GM18861 (cell line): ENCODE results near the gene MCEMP1.
A peak's percentile ranks its signal among the peaks of the same experiment; 100 is the strongest.

ENCODE experiments used
- ATAC-seq: cut with Tn5 transposase; IDR thresholded peaks from one replicate; pipeline ENCODE4 v1.9.1; 2021; ENCODE audit not compliant: unreplicated experiment

The MCEMP1 gene

DNA sequence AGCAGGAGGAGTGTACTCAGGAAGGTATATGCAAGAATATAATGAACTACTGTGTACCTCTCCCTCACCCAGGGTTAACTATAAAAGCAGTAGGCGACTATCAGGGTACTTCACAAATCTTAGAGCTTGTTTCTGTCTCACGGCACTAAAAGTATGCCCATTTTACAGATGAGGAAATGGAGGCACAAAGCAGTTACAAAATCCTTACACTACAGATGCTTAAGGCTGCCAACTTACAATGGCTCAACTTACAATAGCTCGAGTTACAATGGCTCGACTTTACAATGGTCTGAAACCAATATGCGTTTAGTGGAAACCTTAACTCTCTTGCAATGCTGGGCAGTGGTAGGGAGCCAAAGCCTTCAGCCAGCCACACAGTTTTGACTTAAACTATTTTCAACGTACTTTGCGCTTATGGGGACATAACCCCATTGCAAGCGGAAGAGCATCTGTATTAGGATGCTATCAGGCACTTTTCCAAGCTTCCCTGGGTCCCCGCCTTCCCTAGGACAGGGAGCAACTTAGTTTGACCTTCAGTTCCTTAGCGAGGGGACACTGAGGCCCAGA is 20.9 kb downstream of the MCEMP1 start:
- no peak for ATAC-seq

DNA sequence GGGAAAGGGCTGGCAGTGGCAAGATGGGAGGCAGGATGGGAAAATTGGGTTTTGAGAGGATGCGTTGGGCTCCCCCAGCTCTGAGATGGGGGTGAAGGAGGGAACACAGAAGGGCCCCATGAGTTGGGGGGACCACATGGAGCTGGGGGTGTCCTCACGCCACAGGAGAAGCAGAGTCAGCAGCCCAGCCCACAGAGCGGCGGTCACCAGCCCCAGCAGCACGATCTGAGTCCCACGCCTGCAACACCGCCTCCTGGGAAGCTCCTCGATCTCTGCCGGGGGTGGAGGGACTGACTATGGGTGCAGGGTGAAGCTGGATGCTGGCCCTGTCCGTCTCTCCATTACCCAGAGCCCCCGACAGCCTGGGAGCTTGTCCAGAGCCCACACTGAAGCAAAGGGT is 21.7 kb downstream of the MCEMP1 start:
- no peak for ATAC-seq

DNA sequence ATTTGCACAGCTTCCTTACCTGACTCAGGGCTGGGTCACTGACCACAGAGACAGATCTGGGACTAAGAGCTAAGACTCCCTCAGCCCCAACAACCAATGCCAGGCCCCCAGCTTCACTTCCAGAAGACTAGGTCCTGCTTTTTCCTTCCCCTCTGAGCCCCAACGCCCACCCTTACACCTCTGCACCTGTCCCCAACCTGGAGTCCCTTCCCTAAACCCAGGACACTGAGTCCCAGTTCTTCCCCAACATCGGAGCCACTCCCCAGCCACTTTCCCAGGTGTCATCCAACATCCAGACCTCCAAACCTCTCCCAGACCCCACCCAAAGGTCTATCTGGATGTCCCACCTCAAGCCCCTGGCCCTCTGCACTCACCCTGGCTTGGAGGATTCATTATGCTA is 22.1 kb downstream of the MCEMP1 start:
- ATAC-seq: no peak

DNA sequence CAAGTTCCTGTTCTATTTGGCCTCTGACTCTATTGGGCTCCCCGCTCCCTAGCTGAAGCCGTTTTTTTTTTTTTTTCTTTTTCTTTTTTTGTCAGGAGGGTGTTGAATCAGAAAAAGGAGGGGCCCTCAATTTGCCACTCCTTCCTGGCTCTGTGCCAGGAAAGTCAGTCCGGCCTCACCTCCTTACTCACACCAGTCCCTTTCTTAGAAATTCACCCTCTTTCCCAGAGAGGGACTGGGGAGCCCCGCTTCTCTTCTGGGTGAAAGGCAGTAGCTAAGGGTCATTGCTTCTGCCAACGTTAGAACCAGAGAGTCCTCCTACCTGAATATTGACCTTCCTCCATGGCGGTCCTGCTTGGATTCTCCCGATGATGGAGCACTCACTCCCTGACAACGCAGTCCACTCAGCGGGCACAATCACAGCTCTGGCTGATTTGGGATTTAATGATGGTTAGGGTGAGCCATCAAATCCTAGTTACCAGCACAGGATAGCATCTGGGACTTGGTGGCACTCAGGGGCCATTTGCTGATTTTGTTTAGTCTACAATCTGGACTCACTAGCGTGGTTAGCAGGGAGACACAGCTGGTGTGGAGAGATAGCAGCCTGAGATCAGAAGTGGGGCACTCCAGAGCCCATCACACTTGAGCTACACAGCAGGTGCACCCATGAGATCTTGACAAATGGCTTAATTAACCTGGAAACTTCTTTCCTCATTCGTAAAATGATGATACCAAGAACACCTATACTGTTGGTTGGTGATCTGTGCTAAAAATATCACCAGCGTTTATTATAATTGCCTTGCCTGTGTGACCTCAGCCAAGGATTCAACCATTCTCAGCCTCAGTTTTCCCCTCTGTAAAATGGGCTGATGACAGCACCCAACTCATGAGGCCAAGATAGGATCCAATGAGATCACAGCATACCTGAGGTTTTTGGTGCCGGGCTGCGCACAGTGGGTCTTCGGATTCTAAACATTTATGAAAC is 22.8 kb downstream of the MCEMP1 start:
- ATAC-seq: no peak

DNA sequence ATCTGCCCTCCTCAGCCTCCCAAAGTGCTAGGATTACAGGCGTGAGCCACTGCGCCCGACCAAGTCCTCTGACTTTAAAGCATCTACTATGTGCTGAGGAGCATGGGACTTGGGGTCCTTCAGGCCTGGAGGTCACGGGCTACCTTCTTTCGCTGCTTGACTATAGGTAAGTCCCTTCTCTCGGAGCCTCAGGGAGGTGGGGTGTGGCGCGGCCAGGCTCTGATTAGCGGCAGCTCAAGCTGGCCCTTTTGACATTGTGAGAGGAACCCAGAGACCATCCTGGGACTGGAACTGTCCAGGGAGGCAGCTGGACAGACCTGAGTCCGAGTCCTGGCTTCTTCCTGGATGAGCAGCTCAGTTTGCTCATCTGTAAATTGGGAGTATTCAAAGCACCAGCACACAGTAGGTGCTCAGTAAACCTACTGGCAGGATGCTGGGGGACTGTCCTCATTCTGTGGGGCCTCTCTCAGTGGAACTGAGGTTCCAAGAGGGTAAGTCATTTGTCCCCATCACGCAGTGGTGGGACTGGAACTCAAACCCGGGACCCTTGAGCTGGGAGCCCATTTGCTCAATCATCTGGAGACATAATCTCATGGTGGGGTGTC is 24.3 kb downstream of the MCEMP1 start:
- no peak for ATAC-seq

DNA sequence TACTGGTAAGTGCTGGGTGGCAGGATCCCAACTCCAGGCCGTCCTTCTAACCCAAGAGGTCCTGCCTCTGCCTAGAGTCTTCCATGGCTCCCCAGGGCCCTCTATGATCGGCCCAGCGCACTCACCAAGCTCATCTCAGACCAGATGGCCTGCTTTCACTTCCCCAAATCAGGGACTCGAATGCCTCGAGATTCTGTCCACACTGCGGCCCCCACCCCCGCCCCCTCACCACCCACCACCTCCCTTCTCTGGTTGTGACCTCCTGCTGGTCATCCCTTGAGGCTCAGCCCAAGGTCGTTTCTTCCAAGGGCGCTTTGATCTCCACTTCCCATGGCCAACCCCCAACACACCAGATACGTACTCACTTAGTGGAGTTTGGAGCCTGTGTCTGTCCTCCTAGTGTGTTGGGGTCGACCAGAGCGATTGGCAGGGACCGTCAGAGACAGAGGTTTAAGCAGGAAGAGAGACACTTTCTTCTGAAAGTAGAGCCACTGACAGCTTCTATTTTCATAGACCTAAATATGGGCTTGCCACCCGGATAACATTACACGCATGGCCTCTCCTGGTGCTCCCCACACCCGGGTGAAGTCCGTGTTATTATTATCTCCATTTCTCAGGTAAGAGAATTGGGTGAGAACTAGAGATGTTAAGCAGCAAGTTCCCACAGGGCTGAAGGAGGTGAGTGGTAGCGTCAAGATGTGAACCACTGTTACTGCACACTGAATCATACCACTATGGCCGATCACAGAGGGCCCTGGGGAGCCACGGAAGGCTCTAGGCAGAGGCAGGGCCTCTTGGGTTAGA is 25.0 kb downstream of the MCEMP1 start, which contains the start of gene FCER2:
FCER2 (minus strand) TSS at position 478 of the 804 bp plus-strand sequence. CDS start 2,371 bp downstream, outside the sequence.
- ATAC-seq: peak; percentile 43

DNA sequence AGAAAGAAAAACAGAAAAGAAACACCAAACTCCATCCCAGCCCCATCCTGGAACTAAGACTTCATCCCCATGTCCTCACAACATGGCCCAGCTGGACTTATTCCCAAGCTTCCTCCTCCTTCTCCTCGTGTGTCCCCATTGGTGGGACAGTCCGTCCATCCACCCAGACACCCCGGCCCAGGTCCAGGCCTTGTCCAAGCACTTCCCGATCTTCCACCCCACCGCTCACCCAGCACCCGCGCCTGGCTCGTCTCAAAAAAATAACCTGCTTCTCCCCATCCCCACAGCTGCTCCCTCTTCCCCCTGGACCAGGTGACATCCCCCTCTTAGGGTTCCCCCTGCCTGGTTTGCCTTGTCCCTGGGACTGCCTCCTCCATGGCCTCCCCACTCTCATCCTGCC is 26.4 kb downstream of the MCEMP1 start:
- no peak for ATAC-seq

DNA sequence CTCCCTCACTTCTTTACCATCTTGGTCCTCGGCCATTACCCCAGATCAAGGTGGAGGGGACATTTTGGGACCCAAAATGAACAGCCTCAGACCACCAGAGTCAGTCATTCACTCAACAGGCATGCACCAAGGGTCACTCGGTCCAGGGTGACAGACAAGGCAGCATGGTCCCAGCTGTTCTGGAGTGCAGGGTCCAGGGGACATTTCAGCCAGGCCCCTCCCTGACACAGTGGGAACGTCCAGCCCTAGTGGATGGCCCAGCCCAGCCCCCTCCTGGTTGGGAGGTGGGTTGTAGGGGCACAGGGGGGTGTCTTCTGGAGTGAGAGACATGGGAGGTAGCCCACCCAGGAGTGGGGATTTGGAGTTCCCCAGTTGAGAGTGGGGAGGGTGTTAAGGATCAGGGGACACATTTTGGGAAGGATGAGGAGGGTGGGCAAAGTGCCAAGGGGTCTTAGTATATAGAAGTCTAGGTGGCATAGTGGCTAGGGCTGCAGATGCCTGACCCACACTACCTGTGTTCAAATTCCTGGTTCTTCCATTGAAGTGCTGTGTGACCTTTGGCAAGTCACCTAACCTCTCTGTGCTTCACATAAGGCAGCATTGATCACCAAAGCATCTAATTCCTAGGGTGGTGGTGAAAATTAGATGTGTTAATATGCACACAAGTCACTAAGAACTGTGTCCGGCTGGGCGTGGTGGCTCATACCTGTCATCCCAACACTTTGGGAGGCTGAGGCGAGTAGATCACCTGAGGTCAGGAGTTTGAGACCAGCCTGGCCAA is 27.6 kb downstream of the MCEMP1 start:
- no peak for ATAC-seq

DNA sequence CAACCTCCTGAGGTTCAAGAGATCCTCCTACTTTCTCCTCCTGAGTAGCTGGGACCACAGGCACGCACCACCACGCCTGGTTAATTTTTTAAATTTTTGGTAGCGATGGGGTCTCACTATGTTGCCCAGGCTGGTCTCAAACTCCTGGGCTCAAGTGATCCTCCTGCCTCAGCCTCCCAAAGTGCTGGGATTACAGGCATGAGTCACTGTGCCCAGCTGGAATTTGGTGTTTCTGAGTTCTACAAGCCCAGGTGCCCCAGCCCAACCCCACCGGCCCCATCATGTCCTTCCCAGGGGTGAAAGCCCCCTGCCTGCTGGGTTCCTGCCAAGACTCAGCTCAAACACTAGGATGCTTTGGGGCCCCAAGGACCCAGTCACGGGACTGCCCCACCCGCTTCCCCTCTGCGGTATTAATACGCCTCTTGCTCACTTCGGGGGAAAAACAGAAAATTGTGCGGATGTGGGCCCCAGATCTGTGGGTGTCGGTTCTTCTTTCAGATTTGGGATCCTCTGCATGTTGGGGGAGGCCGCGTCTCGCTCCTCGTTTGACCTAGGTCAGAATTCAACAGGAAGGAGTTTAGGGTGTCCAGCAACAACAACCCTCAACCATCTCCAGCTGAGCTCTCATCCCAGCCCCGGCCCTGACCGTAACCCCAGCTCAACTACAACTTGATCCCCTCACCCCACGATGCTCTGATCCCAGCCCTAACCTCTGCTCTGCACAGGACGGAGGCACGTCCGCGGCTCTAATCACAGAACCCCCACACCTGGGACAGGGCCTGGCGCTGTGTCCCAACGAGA is 28.7 kb downstream of the MCEMP1 start:
- ATAC-seq: peak; percentile 31

DNA sequence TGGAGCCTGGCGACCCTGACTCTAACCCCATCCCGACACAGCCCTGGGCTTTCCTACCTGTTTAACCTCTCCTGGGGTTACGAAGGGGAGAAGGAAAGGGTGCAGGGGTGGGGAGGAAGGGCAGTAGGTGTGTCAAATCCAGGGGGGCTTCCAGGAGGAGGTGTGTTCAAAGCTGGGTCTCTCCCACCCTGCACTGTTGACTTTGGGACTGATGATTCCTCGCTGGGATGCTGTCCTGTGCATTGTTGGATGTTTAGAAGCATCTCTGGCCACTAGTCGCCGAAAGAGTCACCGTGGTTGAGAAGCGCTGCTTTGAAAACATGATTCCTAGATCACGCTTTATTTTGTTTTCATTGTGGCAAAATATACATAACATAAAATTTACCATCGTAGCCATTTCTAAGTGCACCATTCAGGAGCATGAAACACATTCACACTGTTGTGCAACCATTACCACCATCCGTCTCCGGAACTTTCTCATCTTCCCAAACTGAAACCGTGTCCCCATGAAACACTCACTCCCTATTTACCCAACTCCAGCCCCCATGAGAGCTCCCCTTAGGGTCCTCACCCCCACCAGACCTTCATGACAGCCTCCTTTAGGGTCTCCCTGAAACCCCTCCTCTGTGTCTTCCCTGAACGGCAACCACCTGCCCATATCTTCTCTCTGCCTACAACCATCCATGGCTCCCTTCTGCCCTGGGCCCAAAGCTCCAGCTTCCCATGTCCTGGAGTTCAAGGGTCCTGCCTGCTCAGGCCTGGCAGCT is 29.5 kb downstream of the MCEMP1 start:
- no peak for ATAC-seq

DNA sequence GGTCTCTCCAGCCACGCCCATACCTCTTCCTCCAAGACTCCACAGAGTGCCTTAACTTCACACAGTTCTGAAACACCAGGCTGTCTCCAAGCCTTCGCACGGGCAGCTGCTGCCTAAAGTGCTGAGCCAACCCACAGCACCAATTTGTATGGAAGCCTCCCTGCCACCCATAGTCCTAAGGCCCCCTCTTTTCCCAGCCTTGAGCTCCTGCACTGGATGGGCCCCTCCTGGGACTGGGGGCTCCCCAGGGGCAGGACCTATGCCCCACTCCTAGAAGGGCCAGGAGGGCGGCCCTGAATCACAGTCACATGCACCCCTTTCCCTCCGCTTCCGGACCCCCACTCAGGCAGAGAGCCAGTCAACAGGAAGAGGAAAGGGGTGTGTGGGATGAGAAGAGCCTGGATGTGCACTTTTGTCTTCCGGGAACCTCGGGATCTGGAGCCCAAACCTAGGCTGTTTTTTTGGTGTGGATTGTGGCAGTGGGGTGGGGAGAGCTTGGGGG is 30.1 kb downstream of the MCEMP1 start:
- ATAC-seq: no peak

DNA sequence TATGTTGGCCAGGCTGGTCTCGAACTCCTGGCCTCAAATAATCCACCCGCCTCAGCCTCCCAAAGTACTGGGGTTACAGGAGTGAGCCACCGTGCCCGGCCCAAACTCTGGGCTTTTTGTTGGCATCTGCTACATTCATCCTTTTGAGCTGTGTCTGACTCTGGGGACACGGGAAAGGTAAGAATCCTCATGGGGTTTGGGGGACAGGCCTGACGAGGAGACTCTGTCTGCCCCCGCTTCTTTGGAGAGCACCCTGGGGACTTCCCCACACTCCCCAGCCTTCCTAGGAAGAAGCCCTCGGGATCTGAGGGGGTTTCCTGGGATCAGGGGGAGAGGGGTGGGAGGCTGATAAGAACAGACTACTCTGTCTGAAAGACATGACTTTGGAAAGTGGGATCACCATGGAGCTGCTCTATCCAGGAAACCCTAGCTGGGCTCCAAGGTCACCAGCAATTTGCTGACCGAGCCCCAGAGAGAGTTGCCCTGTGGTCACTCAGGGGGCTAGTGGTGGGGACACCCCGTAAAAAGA is 33.1 kb downstream of the MCEMP1 start:
- ATAC-seq: no peak

DNA sequence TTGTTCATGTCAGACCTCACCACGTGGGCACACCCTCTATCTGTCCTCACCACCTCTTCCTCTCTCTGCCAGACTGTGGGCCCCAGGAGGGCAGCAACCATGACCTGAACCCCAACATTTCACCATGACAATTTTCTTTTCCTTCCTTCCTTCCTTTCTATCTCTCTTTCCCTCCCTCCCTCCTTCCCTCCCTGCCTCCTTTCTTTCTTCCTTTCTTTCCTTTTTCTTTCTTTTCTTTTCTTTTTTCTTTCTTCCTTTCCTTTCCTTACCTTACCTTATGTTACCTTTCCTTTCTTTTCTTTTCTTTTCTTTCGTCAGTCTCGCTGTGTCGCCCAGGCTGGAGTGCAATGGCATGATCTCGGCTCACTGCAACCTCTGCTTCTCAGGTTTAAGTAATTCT is 33.7 kb downstream of the MCEMP1 start:
- ATAC-seq: no peak

DNA sequence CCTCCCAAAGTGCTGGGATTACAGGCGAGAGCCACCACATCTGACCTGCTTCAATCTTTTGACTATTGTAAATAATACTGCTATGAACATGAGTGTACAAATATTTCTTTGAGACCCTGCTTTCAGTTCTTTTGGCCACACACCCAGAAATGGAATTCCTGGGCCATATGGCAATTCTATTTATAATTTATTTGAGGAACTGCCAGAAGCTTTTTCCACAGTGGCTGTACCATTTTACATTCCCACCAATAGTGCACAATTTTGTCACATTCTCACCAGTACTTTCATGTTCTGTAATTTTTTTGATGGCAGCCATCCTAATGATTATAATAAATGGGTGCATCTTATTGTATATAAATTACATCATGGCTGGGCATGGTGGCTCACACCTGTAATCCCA is 38.8 kb downstream of the MCEMP1 start:
- no peak for ATAC-seq

DNA sequence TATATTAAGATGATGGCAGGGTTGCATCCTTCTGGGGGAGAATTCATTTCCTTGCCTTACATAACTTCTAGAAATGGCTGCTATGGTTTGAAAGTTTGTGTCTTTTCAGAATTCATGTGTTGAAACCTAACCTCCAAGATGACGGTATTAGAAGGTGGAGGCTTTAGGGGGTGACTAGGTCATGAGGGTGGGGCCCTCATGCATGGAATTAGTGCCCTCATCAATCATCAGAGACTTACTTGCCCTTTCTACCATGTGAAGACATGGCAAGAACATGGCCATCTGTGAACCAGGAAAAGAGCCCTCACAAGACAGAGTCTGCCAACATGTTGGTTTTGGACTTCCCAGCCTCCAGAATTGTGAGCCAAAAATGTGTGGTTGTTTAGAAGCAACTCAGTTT is 39.9 kb downstream of the MCEMP1 start:
- no peak for ATAC-seq

DNA sequence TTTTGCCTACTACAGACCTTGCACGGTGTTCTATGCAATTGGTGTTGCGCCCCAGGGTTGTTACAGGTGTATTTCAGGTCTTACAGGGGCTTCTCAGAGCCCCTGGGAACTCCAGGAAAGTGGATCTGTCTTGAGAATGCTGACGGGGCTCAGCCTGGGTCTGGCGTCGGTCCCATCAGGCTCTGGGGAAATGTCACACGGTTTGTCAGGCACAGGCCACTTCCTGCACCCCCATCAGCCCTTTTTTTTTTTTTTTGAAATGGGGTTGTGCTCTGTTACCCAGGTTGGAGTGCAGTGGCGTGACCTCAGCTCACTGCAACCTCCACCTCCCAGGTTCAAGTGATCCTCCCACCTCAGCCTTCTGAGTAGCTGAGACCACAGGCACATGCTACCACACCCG is 41.8 kb downstream of the MCEMP1 start:
- no peak for ATAC-seq

DNA sequence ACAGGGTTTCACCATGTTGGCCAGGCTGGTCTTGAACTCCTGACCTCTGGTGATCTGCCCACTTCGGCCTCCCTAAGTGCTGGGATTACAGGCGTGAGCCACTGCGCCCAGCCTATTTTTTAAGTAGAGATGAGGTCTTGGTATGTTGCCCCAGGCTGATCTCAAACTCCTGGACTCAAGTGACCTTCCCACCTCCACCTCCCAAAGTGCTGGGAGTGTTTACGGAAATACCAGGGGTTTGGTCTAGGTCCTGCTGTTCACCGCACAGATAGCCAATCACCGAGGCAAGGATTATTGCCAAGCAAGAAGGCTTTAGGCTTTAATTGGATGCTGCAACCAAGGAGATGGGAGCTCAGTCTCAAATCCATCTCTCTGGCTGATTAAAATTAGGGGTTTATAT is 43.5 kb downstream of the MCEMP1 start:
- no peak for ATAC-seq

DNA sequence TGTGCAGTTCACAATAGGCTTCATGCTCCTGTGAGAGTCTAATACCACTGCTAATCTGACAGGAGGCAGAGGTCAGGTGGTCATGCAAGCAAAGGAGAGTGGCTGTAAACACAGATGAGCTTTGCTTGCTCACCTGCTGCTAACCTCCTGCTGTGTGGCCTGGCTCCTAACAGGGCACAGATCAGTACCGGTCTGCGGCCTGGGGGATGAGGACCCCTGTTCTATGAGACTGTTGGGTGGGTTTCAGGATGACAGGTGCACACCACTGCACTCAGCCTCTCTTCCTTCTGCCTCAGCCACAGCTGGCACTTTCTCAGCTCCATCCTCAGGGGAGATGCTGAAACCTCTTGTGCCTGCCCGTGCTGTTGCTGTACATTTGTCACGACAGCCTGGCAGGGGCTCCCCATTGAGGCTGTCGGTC is 45.4 kb downstream of the MCEMP1 start:
- peak; percentile 62 for ATAC-seq
